SK-N-SH treated with all-trans-retinoic acid at 6 μM for 48 hours (cell line): ENCODE measurements around the gene KLF5.

Experiments used
- ATAC-seq: fragments of 200-7000 bp; cut with Tn5 transposase; 3 replicates; pipeline ENCODE4 v1.9.1; 2020; ENCODE audit warnings: mild to moderate bottlenecking, moderate library complexity
- ARNTL ChIP-seq: fragments of 450-650 bp; formaldehyde crosslinking; IDR thresholded peaks from 2 replicates; pipeline ENCODE4 v1.5.0; 2020; ENCODE audit warnings: low read depth, mild to moderate bottlenecking, moderate library complexity, borderline replicate concordance
- BACH2 ChIP-seq: fragments of 250-450 bp; sonication (Bioruptor Pico); IDR thresholded peaks from 2 replicates; pipeline ENCODE4 v1.9.0; 2021; ENCODE audit warnings: mild to moderate bottlenecking, borderline replicate concordance
- CSDC2 ChIP-seq: fragments of 250-450 bp; sonication (Bioruptor Pico); IDR thresholded peaks from 2 replicates; pipeline ENCODE4 v1.5.0; 2020; ENCODE audit warnings: mild to moderate bottlenecking, moderate library complexity
- CSRNP3 ChIP-seq: fragments of 250-450 bp; sonication (Bioruptor Pico); IDR thresholded peaks from 2 replicates; pipeline ENCODE4 v1.5.1; 2021; ENCODE audit warnings: mild to moderate bottlenecking, moderate library complexity
- ESRRG ChIP-seq: fragments of 250-450 bp; sonication (Bioruptor Pico); IDR thresholded peaks from 2 replicates; pipeline ENCODE4 v1.6.1; 2021; ENCODE audit warnings: mild to moderate bottlenecking
- ISL1 ChIP-seq: fragments of 250-450 bp; sonication (Bioruptor Pico); IDR thresholded peaks from 2 replicates; pipeline ENCODE4 v2.1.2; 2022; ENCODE audit warnings: mild to moderate bottlenecking, moderate library complexity
- OSR1 ChIP-seq: fragments of 250-450 bp; sonication (Bioruptor Pico); IDR thresholded peaks from 2 replicates; pipeline ENCODE4 v1.8.0; 2022; ENCODE audit warnings: moderate library complexity, mild to moderate bottlenecking, inconsistent platforms
- PATZ1 ChIP-seq: fragments of 250-450 bp; sonication (Bioruptor Pico); IDR thresholded peaks from 2 replicates; pipeline ENCODE4 v1.8.0; 2020; ENCODE audit warnings: mild to moderate bottlenecking, moderate library complexity, borderline replicate concordance
- POU6F1 ChIP-seq: fragments of 250-450 bp; sonication (Bioruptor Pico); IDR thresholded peaks from 2 replicates; pipeline ENCODE4 v1.8.0; 2021; ENCODE audit warnings: low read depth, mild to moderate bottlenecking, moderate library complexity, borderline replicate concordance
- PPARA ChIP-seq: fragments of 250-450 bp; sonication (Bioruptor Pico); IDR thresholded peaks from 2 replicates; pipeline ENCODE4 v1.5.0; 2020; ENCODE audit warnings: mild to moderate bottlenecking, borderline replicate concordance
- RARB ChIP-seq: fragments of 250-450 bp; sonication (Bioruptor Pico); IDR thresholded peaks from 2 replicates; pipeline ENCODE4 v1.8.0; 2021; ENCODE audit warnings: mild to moderate bottlenecking, moderate library complexity
- SNAI2 ChIP-seq: fragments of 250-450 bp; sonication (Bioruptor Pico); IDR thresholded peaks from 2 replicates; pipeline ENCODE4 v1.5.0; 2020; ENCODE audit warnings: mild to moderate bottlenecking, moderate library complexity
- TCF4 ChIP-seq: fragments of 250-450 bp; sonication (Bioruptor Pico); IDR thresholded peaks from 2 replicates; pipeline ENCODE4 v1.8.0; 2021; ENCODE audit warnings: mild to moderate bottlenecking, moderate library complexity, borderline replicate concordance
- TSHZ2 ChIP-seq: fragments of 250-450 bp; sonication (Bioruptor Pico); IDR thresholded peaks from 2 replicates; pipeline ENCODE4 v1.5.0; 2020; ENCODE audit warnings: mild to moderate bottlenecking, moderate library complexity
- ZFP3 ChIP-seq: fragments of 250-450 bp; sonication (Bioruptor Pico); IDR thresholded peaks from 2 replicates; pipeline ENCODE4 v1.5.0; 2020; ENCODE audit warnings: mild to moderate bottlenecking, moderate library complexity
- ZFP30 ChIP-seq: fragments of 450-650 bp; formaldehyde crosslinking; IDR thresholded peaks from 2 replicates; pipeline ENCODE4 v1.5.0; 2022; ENCODE audit warnings: mild to moderate bottlenecking, moderate library complexity
- ZNF565 ChIP-seq: fragments of 450-650 bp; formaldehyde crosslinking; conservative IDR thresholded peaks from 2 replicates; pipeline ENCODE4 v1.5.0; 2020; ENCODE audit warnings: low read depth, mild to moderate bottlenecking, moderate library complexity
- ZNF8 ChIP-seq: fragments of 450-650 bp; formaldehyde crosslinking; IDR thresholded peaks from 2 replicates; pipeline ENCODE4 v1.5.0; 2020; ENCODE audit warnings: mild to moderate bottlenecking, moderate library complexity

Gene KLF5

GRCh38 chr13:73036566-73036965 lies 22.2 kb upstream of the KLF5 start:
- no peak for ATAC-seq
- TF ChIP-seq BACH2 (CRISPR knock-in tag) (no peak), PATZ1 (CRISPR knock-in tag) (no peak), SNAI2 (CRISPR knock-in tag) (no peak), ESRRG (CRISPR knock-in tag) (no peak), POU6F1 (no peak), RARB (CRISPR knock-in tag) (no peak), PPARA (CRISPR knock-in tag) (no peak), ZNF565 (no peak), CSDC2 (CRISPR knock-in tag) (no peak), ZFP30 (CRISPR knock-in tag) (no peak), ARNTL (CRISPR knock-in tag) (no peak), ISL1 (CRISPR knock-in tag) (no peak), TCF4 (CRISPR knock-in tag) (no peak), ZNF8 (CRISPR knock-in tag) (no peak), CSRNP3 (CRISPR knock-in tag) (no peak)

- no peak for ATAC-seq
Observed at GRCh38 chr13:73038064-73038463, 20.7 kb upstream of the KLF5 start.

GRCh38 chr13:73039201-73040108 lies 19.4 kb upstream of the KLF5 start:
- TF ChIP-seq CSRNP3 (CRISPR knock-in tag) (no peak), BACH2 (CRISPR knock-in tag) (no peak), ESRRG (CRISPR knock-in tag) (no peak), TSHZ2 (CRISPR knock-in tag) (no peak)
- no peak for ATAC-seq

More at GRCh38 chr13:73038064-73038463, 20.7 kb upstream of the KLF5 start:
- no peak for TF ChIP-seq ZNF565
- TF ChIP-seq RARB (CRISPR knock-in tag), result no peak
- no peak for TF ChIP-seq OSR1 (CRISPR knock-in tag)
- TF ChIP-seq ZFP3, result no peak
- no peak for TF ChIP-seq BACH2 (CRISPR knock-in tag)
- TF ChIP-seq ESRRG (CRISPR knock-in tag), result no peak
- TF ChIP-seq ZNF8 (CRISPR knock-in tag), result no peak
